ENCODE data around the gene LCMT1. TPM values are rescaled to one million over a fixed set of nuclear protein-coding genes. Genes with fewer than 3 reads are reported as not detected.

Gene LCMT1
- total and polyA plus RNA-seq, 8 donors, result 23.2 to 35.0 (median 30.2) TPM

GRCh38 chr16:25083065-25083464 is 28.5 kb upstream of the LCMT1 start:
- Histone ChIP-seq H3K9me3 (no peaks in the 10 kb centered on the region), H3K27me3 (no peaks in the 10 kb centered on the region), H3K4me1 (no peaks in the 10 kb centered on the region), H3K27ac (no peak overlapping the region), H3K36me3 (no peaks in the 10 kb centered on the region), H3K4me3 (no peak overlapping the region)
- ATAC-seq, result no peak
- WGBS, 2 donors, result 83 to 85% methylated on average over 6 of the region's 6 CpGs
- FAIRE-seq, result no peak
- TF ChIP-seq CTCF (IDR thresholded peaks at IDR 0.05), result no peak
- intact Hi-C loops (cut with DNase I), result no loop called here
- DNase-seq, result no peak

GRCh38 chr16:25083701-25084100 is 27.8 kb upstream of the LCMT1 start:
- Histone ChIP-seq H3K4me1 (no peaks in the 10 kb centered on the region), H3K36me3 (no peaks in the 10 kb centered on the region), H3K4me3 (no peak overlapping the region), H3K9me3 (no peaks in the 10 kb centered on the region), H3K27ac (no peak overlapping the region), H3K27me3 (no peaks in the 10 kb centered on the region)
- intact Hi-C loops (cut with DNase I), result no loop called here
- ATAC-seq (no peak), FAIRE-seq (no peak), DNase-seq (no peak)
- TF ChIP-seq CTCF (IDR thresholded peaks at IDR 0.05), result no peak
- 80% methylated on average over 6 of the region's 6 CpGs for WGBS, 2 donors

GRCh38 chr16:25084797-25085196 is 26.7 kb upstream of the LCMT1 start:
- Histone ChIP-seq H3K27me3 (no peaks in the 10 kb centered on the region), H3K36me3 (no peaks in the 10 kb centered on the region), H3K4me3 (no peak overlapping the region), H3K27ac (no peak overlapping the region), H3K9me3 (no peaks in the 10 kb centered on the region), H3K4me1 (no peaks in the 10 kb centered on the region)
- ATAC-seq, result no peak
- no peak for DNase-seq
- intact Hi-C loops (cut with DNase I), result no loop called here
- WGBS, 2 donors, result 66 to 69% methylated on average over 6 of the region's 6 CpGs
- no peak for FAIRE-seq
- TF ChIP-seq CTCF (IDR thresholded peaks at IDR 0.05), result no peak

GRCh38 chr16:25087761-25088160 is 23.8 kb upstream of the LCMT1 start:
- no peaks in the 10 kb centered on the region for H3K4me1 ChIP-seq
- DNase-seq, result no peak
- no peaks in the 10 kb centered on the region for H3K27me3 ChIP-seq
- WGBS, 2 donors, result 70 to 81% methylated on average over 5 of the region's 5 CpGs
- no peaks in the 10 kb centered on the region for H3K36me3 ChIP-seq
- no peak overlapping the region for H3K27ac ChIP-seq
- H3K9me3 ChIP-seq, result no peaks in the 10 kb centered on the region
- intact Hi-C loops (cut with DNase I), result no loop called here
- no peak overlapping the region for H3K4me3 ChIP-seq
- ATAC-seq, result no peak
- no peak for TF ChIP-seq CTCF (IDR thresholded peaks at IDR 0.05)
- no peak for FAIRE-seq

GRCh38 chr16:25089351-25089750 is 22.2 kb upstream of the LCMT1 start:
- 84 to 89% methylated on average over 5 of the region's 5 CpGs for WGBS, 2 donors
- H3K4me3 ChIP-seq, result no peak overlapping the region
- ATAC-seq (no peak), DNase-seq (no peak), FAIRE-seq (no peak)
- TF ChIP-seq CTCF (IDR thresholded peaks at IDR 0.05), result no peak
- no peak overlapping the region for H3K27ac ChIP-seq
- no peaks in the 10 kb centered on the region for H3K36me3 ChIP-seq
- intact Hi-C loops (cut with DNase I), result no loop called here
- no peaks in the 10 kb centered on the region for H3K9me3 ChIP-seq
- H3K4me1 ChIP-seq, result no peaks in the 10 kb centered on the region
- no peaks in the 10 kb centered on the region for H3K27me3 ChIP-seq

Data from pancreas (tissue), 10 donors.